Neural cell (in vitro differentiated cells): ENCODE results near the gene TFB1M. TPM values are rescaled to one million over a fixed set of nuclear protein-coding genes. Genes with fewer than 3 reads are reported as not detected.

Source experiments
- H2AFZ ChIP-seq: fragments of 200-600, 300-800 bp; sonication (generic), shearing (Covaris generic); 2 replicates; pipeline ENCODE4 v1.6.0; 2014; ENCODE audit warnings: low read depth, mild to moderate bottlenecking, antibody characterized with exemption, low read length, moderate library complexity
- H3F3A ChIP-seq: fragments of 200-600 bp; shearing (Covaris generic); 2 replicates; pipeline ENCODE4 v1.6.1; 2016; ENCODE audit warnings: mild to moderate bottlenecking, moderate library complexity, mixed read lengths, antibody characterized with exemption, low read length; ENCODE audit not compliant: insufficient read depth, poor library complexity, severe bottlenecking
- H3K27ac ChIP-seq: fragments of 200-600, 300-800 bp; sonication (generic), shearing (Covaris generic); 2 replicates; pipeline ENCODE4 v1.5.1; 2014; ENCODE audit warnings: mild to moderate bottlenecking, low read length, moderate library complexity
- H3K27me3 ChIP-seq: fragments of 300-800, 200-600 bp; sonication (generic), shearing (Covaris generic); 2 replicates; pipeline ENCODE4 v1.6.0; 2014; ENCODE audit warnings: mild to moderate bottlenecking, low read depth, low read length, moderate library complexity; ENCODE audit not compliant: insufficient read depth
- H3K36me3 ChIP-seq: fragments of 300-800, 200-600 bp; sonication (generic), shearing (Covaris generic); 2 replicates; pipeline ENCODE4 v1.5.1; 2014; ENCODE audit warnings: mild to moderate bottlenecking, antibody characterized with exemption, low read length, moderate library complexity; ENCODE audit not compliant: insufficient read depth
- H3K4me2 ChIP-seq: fragments of 300-800, 200-600 bp; sonication (generic), shearing (Covaris generic); 2 replicates; pipeline ENCODE4 v1.6.0; 2014; ENCODE audit warnings: mild to moderate bottlenecking, low read length
- H3K4me3 ChIP-seq: fragments of 300-800, 200-600 bp; sonication (generic), shearing (Covaris generic); 2 replicates; pipeline ENCODE4 v1.5.1; 2014; ENCODE audit warnings: mild to moderate bottlenecking, low read length, moderate library complexity
- H3K79me2 ChIP-seq: fragments of 200-600 bp; shearing (Covaris generic); replicated peaks from 2 replicates; pipeline ENCODE4 v1.6.0; 2014; ENCODE audit warnings: mild to moderate bottlenecking, low read length, moderate library complexity; ENCODE audit not compliant: insufficient read depth
- H3K9ac ChIP-seq: fragments of 300-800, 200-600 bp; sonication (generic), shearing (Covaris generic); 2 replicates; pipeline ENCODE4 v1.6.1; 2016; ENCODE audit warnings: mild to moderate bottlenecking, low read length, mixed read lengths
- H3K9me2 ChIP-seq: fragments of 200-600 bp; shearing (Covaris generic); 2 replicates; pipeline ENCODE4 v1.6.1; 2016; ENCODE audit warnings: mild to moderate bottlenecking, low read length, mixed read lengths; ENCODE audit not compliant: insufficient read depth
- H3K9me3 ChIP-seq: fragments of 200-600, 300-800 bp; sonication (generic), shearing (Covaris generic); 2 replicates; pipeline ENCODE4 v1.6.1; 2016; ENCODE audit warnings: mild to moderate bottlenecking, mixed run types, low read length, moderate library complexity, mixed read lengths
- H4K20me1 ChIP-seq: fragments of 200-600 bp; shearing (Covaris generic); 2 replicates; pipeline ENCODE4 v1.6.1; 2016; ENCODE audit warnings: mild to moderate bottlenecking, mixed run types; ENCODE audit not compliant: insufficient read depth
- CTCF ChIP-seq: fragments of 450-650 bp; IDR thresholded peaks from 2 replicates; pipeline ENCODE4 v1.5.1; 2014; ENCODE audit warnings: antibody characterized with exemption, mild to moderate bottlenecking, moderate library complexity; ENCODE audit not compliant: poor library complexity, severe bottlenecking
- EP300 ChIP-seq: fragments of 450-650 bp; conservative IDR thresholded peaks from 2 replicates; pipeline ENCODE4 v1.6.1; 2014; ENCODE audit warnings: antibody characterized with exemption, mild to moderate bottlenecking, moderate library complexity; ENCODE audit not compliant: poor library complexity, severe bottlenecking
- EZH2 ChIP-seq: fragments of 200-600, 300-800 bp; shearing (Covaris generic), sonication (generic); IDR thresholded peaks from 2 replicates; pipeline ENCODE4 v1.6.1; 2014; ENCODE audit warnings: antibody characterized with exemption, low read length, borderline replicate concordance, mild to moderate bottlenecking; ENCODE audit not compliant: insufficient read depth, poor library complexity, severe bottlenecking
- MXI1 ChIP-seq: fragments of 450-650 bp; conservative IDR thresholded peaks from 2 replicates; pipeline ENCODE4 v1.6.1; 2014; ENCODE audit warnings: antibody characterized with exemption, mild to moderate bottlenecking; ENCODE audit not compliant: poor library complexity, severe bottlenecking
- POLR2AphosphoS5 ChIP-seq: IDR thresholded peaks from 2 replicates; pipeline ENCODE4 v1.6.1; 2012
- RAD21 ChIP-seq: fragments of 450-650 bp; conservative IDR thresholded peaks from 2 replicates; pipeline ENCODE4 v1.6.1; 2014; ENCODE audit warnings: antibody characterized with exemption, mild to moderate bottlenecking, moderate library complexity
- REST ChIP-seq: IDR thresholded peaks from 2 replicates; pipeline ENCODE4 v1.6.1; 2012; ENCODE audit warnings: borderline replicate concordance
- SMC3 ChIP-seq: fragments of 450-650 bp; conservative IDR thresholded peaks from 2 replicates; pipeline ENCODE4 v1.6.1; 2014; ENCODE audit warnings: antibody characterized with exemption, mild to moderate bottlenecking, moderate library complexity; ENCODE audit not compliant: poor library complexity
- TAF1 ChIP-seq: IDR thresholded peaks from 2 replicates; pipeline ENCODE4 v1.6.1; 2012; ENCODE audit warnings: low read depth
- polyA plus RNA-seq: library from polyadenylated mRNA; depleted of rRNA; stranded (reverse); fragments of >200 nt; gene quantifications from 2 replicates; pipeline ENCODE4 v1.2.3, GENCODE V29; 2014

Gene TFB1M
- polyA plus RNA-seq, 1 donor from 2014 or later: 15.5 TPM

- no peaks in the 10 kb centered on the region for H3K36me3 ChIP-seq
- no peaks in the 10 kb centered on the region for H3K9me3 ChIP-seq
- H3F3A ChIP-seq: no peaks in the 10 kb centered on the region
- H3K4me2 ChIP-seq: no peak overlapping the region
- no peaks in the 10 kb centered on the region for H3K79me2 ChIP-seq
- H3K27me3 ChIP-seq: no peaks in the 10 kb centered on the region
- no peak for TF ChIP-seq EZH2
- no peak for TF ChIP-seq MXI1
- no peak for TF ChIP-seq EP300
- TF ChIP-seq CTCF: no peak
- no peak for TF ChIP-seq RAD21
- TF ChIP-seq SMC3: no peak
- no peak for TF ChIP-seq TAF1
- TF ChIP-seq POLR2AphosphoS5: no peak
- no peak for TF ChIP-seq REST
- no peaks in the 10 kb centered on the region for H4K20me1 ChIP-seq
- no peaks in the 10 kb centered on the region for H3K9me2 ChIP-seq
- no peak overlapping the region for H2AFZ ChIP-seq
- no peak overlapping the region for H3K27ac ChIP-seq
- H3K9ac ChIP-seq: no peak overlapping the region
- H3K4me3 ChIP-seq: no peak overlapping the region
Measured at GRCh38 chr6:155292711-155293110, 21.6 kb downstream of the TFB1M start.

- Histone ChIP-seq H3K79me2 (no peaks in the 10 kb centered on the region), H2AFZ (no peak overlapping the region), H3K9me3 (no peaks in the 10 kb centered on the region), H3F3A (no peaks in the 10 kb centered on the region), H3K4me3 (no peak overlapping the region), H3K27me3 (no peaks in the 10 kb centered on the region), H3K36me3 (no peaks in the 10 kb centered on the region), H3K9ac (no peak overlapping the region), H3K27ac (no peak overlapping the region), H4K20me1 (no peaks in the 10 kb centered on the region), H3K9me2 (no peaks in the 10 kb centered on the region), H3K4me2 (no peak overlapping the region)
- TF ChIP-seq EP300 (no peak), EZH2 (no peak), RAD21 (no peak), CTCF (no peak), MXI1 (no peak), REST (no peak), POLR2AphosphoS5 (no peak), TAF1 (no peak), SMC3 (no peak)
Measured at GRCh38 chr6:155291291-155291690, 23.0 kb downstream of the TFB1M start.
